ENCODE data around the gene SLC49A3. TPM values are rescaled to one million over a fixed set of nuclear protein-coding genes. Genes with fewer than 3 reads are reported as not detected.
A peak's percentile ranks its signal among the peaks of the same experiment; 100 is the strongest.
"Not testable (repeated sequence)": the region's sequence is repeated elsewhere in the genome, so short reads cannot be mapped to it uniquely, and the experiment has no call there.

The SLC49A3 gene
- polyA plus RNA-seq, 3 donors = 3.7 to 6.3 (median 3.8) TPM

DNA sequence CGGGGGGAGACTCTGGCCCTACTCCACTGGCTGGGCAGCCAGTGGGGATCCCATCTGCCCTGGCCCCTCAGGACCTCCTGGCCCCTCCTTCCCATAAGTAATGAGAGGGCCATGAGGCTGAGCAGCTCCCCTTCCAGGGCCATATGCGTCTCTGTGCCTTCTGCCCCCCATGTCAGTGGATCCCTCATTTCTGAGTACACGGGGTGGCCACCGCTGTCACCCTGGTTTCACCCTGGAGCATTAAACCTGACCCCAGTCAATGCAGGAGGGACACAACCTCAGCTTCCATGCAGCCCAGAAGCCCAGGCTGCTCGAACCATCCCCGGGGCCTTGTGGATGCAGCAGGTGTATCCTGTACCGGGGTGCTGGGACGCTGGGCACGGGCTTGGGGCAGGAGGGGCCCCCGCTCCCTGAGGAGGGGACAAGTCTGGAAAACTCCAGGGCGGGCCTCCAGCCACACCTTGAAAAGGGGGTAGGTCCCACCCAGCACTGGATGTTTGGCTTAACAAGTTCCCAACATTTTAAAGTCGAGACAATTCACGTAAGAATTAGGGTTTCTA lies 39.1 kb downstream of the SLC49A3 start:
- no peak for DNase-seq (ENCODE audit: extremely low read depth in 1 of 11, low read depth in 9 of 11, low spot score in 4 of 11)

DNA sequence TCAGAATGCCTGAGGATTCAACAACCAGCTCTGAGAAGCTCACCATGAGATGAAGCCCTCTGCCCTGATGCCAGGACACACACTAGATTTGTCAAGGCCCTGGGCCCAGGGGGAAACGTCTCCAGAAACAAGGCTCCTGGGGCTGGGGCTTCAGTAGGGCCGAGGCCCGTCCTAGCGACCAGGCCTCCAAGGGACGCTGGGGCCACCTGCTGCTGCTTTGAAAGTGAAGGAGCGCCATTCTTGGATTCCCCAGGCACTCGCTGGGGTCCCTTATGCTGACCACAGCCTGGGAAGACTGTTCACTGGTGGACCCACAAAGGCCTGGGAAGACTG lies 39.7 kb downstream of the SLC49A3 start:
- no peak for DNase-seq (ENCODE audit: extremely low read depth in 1 of 11, low read depth in 9 of 11, low spot score in 4 of 11)

DNA sequence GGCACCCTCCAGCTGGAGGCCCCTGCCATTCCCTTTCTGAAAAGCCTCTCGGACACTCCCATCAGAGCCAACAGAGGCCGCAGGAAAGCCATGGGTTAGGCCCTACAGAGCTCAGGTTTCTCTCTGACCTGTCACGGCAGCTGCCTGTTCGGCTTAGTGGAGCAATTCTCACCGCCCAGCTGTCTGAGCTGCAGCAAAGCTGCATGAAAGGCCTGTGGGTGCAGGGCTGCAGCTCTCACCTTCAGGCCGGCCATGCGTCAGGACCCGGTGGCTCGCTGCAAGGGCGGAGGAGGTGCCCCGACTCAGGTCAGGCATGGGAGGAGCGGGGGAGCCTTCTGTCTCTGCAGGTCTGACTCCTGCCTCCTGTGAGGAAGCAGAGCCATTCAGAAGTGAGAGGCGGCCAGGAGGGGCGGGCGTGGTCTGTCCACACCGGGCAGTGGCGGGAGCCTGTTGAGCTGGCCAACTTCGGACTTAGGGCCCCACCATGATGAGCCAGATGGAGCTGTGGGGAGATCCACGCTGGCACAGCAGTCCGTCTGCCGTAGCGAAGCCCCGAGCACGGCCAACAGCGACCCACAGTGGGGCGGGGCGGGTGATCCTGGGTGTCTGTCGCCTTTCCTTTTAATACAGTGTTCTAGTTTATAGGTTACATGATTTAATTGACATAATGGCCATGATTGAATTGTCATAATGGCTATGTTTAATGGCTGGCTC lies 40.2 kb downstream of the SLC49A3 start:
- DNase-seq (ENCODE audit: extremely low read depth in 1 of 11, low read depth in 9 of 11, low spot score in 4 of 11) = peak in 3 of 11 donors; percentile 46 to 60 (median 55)

DNA sequence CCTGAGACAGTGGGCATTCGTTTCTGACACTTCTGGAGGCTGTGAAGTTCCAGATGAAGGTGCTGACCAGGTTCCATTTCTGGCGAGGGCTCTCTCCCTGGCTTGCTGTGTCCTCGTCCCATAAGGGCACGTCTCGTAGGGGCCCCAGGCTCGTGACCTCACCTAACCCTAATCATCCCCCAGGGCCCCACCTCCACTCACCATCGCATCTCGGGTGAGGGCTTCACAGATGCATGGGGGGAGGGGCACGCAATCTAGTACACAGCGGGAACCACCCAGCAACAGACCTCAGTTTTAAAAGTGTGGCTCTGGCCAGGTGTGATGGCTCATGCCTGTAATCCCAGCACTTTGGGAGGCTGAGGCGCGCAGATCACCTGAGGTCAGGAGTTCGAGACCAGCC lies 41.5 kb downstream of the SLC49A3 start:
- DNase-seq (ENCODE audit: extremely low read depth in 1 of 11, low read depth in 9 of 11, low spot score in 4 of 11) = no peak

DNA sequence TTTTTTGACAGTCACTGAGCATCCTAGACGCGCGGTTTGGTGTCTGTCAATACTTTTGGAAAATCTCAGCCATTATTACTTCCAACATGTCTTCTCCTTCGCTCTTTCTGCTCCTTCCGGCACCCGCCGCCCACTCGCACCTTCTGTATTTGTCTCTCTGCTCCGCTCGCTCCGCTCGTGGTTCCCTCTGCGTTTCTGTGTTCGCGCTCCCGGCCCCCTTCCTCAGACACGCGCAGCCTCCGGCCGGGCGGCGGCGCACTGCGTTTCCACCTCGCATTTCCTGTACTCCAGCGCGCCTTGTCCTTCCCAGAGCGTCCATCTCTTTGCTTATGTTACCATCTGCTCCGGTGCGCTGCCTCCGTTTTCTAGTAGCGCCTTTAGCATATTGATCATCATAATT lies 42.5 kb downstream of the SLC49A3 start:
- no peak for DNase-seq (ENCODE audit: extremely low read depth in 1 of 11, low read depth in 9 of 11, low spot score in 4 of 11)

DNA sequence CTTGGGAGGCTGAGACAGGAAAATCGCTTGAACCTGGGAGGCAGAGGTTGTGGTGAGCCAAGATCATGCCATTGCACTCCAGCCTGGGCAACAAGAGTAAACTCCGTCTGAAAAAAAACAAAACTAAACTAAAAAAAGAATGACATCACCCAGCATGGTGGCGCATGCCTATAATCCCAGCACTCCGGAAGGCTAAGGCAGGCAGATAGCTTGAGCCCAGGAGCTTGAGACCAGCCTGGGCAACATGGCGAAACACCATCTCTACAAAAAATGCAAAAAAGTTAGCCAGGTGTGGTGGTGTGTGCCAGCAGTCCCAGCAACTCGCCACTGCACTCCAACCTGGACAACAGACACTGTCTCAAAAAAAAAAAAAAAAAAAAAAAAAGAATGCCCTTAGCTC lies 46.6 kb downstream of the SLC49A3 start:
- DNase-seq (ENCODE audit: extremely low read depth in 1 of 11, low read depth in 9 of 11, low spot score in 4 of 11) = not testable (repeated sequence)

DNA sequence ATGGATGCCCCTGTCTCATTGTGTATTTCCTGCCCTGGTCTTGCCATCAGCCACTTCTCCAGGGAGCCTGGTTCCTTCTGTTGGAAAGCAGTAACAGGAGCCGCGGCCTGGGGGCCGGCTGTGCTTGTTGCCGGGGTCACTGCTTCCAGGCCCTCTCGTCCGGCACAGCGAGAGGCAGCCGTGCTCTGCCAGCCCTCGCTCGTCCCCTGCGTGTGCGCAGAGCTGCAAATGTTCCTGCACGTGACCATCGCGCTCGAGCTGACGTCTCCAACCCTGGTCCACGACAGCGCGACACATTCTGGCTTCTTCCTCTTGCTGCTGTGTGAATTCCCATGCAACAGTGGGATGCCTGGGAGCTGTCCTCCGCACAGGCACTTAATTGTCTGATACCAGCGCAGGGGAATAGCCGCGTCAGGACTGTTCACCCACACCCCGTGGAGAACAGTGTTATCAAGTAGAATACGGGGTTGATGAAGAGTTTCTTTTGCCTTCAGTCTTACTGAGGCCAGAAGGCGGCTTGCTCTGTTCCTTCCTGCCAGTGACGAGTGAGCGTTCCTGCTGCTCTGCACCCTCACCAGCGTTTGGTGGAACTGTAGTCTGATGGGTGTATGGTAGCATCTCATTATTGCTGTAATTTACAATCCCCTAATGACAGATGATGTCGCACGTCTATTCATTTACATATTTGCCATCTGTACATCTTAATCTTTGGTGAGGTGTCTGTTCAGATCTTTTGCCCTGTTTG lies 51.2 kb downstream of the SLC49A3 start:
- DNase-seq (ENCODE audit: extremely low read depth in 1 of 11, low read depth in 9 of 11, low spot score in 4 of 11) = peak in 3 of 11 donors; percentile 33 to 42 (median 41)

DNA sequence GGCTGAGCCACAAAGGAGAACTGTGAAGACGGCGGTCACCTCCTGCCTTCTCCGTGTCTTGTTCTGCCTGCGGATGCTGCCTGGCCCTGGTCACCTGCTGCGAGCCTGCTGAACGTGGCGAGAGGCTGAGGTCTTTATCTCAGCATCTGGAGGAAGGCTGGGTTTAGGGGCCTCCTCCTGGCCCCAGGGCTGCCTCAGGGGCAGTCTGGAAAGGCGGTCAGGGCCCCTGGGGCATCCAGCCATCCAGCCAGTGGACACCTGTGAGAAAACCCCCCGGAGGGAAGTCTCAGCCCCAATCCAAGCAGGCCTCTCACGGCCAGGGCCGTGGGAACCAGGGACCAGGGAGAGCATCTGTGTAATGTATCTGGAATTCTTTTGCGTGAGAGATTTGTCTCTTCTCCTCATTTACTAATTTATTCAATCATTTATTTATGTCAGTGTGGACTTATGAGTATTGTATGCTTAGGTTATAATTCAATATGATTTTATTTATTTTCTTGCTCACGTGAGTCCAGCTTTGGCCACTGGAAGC lies 52.3 kb downstream of the SLC49A3 start:
- DNase-seq (ENCODE audit: extremely low read depth in 1 of 11, low read depth in 9 of 11, low spot score in 4 of 11) = no peak

DNA sequence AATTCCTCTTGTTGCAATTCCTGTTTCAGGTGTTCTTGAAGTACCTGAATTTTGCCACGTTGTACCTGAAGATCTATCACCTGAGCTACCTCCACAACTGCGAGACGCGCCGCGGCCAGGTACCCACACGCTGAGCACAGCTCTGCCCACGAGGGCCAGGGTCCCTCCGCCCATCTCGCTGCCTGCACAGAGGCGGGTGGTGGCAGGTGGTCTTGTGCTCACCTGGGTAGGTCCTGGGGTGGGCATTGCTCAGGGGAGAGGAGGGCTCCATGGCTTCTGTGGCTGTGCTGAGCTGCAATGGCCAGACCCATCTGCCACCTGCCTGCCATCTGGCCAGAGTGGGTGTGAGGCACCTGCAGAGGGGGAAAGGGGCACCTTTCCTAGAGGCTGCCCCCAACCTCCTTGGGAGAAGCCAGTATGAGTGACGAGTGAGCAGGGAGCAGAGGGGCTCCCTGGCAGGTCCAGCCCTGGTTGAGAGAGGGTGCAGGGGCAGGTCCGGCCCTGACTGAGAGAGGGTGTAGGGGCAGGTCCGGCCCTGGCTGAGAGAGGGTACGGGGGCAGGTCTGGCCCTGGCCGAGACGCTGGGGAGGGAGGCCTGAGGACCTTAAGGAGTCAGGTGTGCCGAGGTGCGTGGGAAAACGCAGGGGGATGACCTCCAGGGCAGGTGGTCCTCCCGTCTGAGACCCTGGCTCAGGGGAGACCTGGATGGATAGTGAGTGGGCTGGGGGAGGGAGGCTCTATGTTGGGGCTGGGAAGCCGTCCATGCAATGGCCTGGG lies 52.9 kb downstream of the SLC49A3 start:
- DNase-seq (ENCODE audit: extremely low read depth in 1 of 11, low read depth in 9 of 11, low spot score in 4 of 11) = no peak

DNA sequence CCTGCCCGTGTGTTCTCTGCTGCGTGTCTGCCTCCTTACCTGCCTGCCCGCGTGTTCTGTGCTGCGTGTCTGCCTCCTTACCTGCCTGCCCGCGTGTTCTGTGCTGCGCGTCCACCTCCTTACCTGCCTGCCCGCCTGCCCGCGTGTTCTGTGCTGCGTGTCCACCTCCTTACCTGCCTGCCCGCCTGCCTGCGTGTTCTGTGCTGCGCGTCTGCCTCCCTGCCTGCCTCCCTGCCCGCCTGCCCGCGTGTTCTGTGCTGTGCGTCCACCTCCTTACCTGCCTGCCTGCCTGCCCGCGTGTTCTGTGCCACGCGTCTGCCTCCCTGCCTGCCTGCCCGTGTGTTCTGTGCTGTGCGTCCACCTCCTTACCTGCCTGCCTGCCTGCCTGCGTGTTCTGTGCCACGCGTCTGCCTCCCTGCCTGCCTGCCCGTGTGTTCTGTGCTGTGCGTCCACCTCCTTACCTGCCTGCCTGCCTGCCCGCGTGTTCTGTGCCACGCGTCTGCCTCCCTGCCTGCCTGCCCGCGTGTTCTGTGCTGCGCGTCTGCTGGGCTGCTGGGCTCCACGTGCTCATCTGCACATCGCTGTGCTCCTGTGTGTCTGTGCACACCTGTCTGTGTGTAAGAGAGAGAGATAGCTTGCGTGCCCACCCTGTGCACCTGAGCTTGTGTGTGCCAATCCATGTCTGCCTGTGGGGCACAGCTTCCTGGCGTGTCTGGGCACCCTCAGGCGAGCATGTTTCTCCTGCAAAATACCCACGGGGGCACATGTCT lies 53.7 kb downstream of the SLC49A3 start:
- not testable (repeated sequence) for DNase-seq (ENCODE audit: extremely low read depth in 1 of 11, low read depth in 9 of 11, low spot score in 4 of 11)

DNA sequence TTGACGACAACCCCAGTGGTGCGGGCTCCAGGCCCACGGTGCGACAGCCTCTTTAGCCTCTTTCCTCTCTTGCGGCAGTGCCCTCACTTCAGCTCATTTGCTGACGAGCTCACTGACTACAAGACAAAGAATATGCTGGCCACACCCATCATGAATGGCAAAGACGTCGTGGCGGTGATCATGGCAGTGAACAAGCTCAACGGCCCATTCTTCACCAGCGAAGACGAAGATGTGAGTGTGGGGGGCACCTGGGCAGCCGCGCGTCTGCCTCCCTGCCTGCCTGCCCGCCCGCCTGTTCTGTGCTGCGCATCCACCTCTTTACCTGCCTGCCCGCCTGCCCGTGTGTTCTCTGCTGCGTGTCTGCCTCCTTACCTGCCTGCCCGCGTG lies 54.4 kb downstream of the SLC49A3 start:
- no peak for DNase-seq (ENCODE audit: extremely low read depth in 1 of 11, low read depth in 9 of 11, low spot score in 4 of 11)

DNA sequence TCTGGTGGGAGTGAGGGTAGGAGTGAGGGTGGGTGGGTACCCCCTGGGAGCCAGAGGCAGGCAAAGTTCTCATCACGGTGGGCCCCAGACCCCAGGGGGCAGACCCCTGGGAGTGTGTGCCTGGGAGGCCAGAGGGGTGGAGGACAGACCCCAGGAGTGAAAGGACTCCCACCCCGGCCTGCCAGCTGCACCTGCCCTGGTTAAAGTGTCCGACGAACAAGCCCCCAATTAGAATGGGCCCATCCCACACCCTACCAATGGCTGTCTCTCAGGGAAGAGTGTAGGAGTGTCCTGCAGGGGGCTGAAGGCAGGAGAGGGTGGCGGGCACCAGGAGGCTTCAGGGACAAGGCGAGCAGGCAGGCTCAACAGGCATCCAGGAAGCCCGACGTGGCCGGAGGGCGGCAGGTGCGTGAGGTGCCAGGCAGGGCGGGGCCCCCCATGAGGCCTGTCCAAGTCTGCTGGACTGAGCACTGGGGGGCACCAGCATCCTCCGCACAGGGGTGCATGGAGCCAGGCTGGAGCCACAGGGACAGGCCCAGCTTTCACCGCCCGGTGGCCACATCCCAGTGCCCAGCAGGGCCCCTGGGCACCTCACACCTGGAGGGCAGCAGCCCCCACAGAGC lies 54.9 kb downstream of the SLC49A3 start:
- DNase-seq (ENCODE audit: extremely low read depth in 1 of 11, low read depth in 9 of 11, low spot score in 4 of 11) = no peak

DNA sequence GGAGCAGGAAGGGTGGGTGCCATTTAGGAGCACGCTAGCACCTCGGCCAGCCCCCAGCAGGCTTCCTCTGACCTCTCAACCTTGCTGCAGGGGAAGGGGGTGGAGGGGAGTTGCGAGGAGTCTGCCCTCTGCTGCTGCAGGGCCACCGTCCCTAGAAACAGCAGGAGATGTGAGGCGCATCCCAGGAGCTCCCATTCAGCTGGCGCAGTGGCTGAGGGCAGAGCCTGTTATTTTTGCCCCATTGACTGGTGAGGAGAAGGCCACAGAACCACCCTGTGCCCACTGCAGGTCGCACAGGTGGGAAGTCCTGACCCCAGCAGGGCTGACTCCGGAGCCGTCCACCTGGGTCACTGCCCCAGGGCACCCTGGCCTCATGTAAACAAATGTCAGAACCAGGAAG lies 55.5 kb downstream of the SLC49A3 start:
- no peak for DNase-seq (ENCODE audit: extremely low read depth in 1 of 11, low read depth in 9 of 11, low spot score in 4 of 11)

DNA sequence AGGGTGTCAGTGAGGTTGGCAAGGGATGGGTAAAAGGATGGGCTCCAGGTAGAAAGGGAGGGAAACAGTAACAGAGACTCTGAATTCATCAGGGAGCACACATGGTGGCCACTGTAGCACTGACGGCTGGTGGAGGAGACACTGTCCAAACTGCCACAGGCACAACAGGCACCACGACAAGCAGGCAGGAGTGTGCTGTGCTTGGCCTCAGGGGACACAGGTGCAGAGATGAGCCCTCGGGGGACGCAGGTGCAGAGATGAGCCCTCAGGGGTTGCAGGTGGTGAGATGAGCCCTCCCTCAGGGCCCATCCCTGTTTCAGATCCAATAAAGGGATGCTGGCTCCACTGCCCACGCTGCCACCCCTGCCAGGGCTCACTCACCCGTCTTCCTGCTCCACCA lies 56.0 kb downstream of the SLC49A3 start:
- DNase-seq (ENCODE audit: extremely low read depth in 1 of 11, low read depth in 9 of 11, low spot score in 4 of 11) = no peak

DNA sequence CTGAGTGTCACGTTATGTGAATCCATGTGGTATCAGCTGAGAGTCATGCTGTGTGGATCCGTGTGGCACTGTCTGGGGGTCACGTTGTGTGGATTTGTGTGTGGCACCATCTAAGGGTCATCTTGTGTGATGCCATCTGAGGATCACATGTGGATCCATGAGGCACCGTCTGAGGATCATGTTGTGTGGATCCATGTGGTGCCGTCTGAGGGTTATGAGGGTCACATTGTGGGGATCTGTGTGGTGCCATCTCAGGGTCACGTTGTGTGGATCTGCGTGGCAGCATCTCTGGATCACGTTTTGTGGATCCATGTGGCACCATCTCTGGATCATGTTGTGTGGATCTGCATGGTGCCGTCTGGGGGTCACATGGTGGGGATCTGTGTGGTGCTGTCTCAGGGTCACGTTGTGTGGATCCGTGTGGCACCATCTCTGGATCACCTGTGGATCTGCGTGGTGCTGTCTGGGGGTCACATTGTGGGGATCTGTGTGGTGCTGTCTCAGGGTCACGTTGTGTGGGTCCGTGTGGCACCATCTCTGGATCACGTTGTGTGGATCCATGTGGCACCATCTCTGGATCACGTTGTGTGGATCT lies 56.7 kb downstream of the SLC49A3 start:
- DNase-seq (ENCODE audit: extremely low read depth in 1 of 11, low read depth in 9 of 11, low spot score in 4 of 11) = no peak
